Endometrial microvascular endothelial cells (primary cell): Measurements from ENCODE around the gene MICAL1. TPM values are rescaled to one million over a fixed set of nuclear protein-coding genes. Genes with fewer than 3 reads are reported as not detected.

Source experiments
- in situ Hi-C: cut with HindIII; loops from 2 replicates; pipeline ENCODE4 v1.10.0; 2017; ENCODE audit warnings: low sequenced_read_pairs, low pct_unique_long_range_greater_than_20kb; ENCODE audit errors: inconsistent ontology term
- total RNA-seq: library from RNA; depleted of rRNA; stranded (reverse); fragments of >200 nt; gene quantifications from one replicate; pipeline ENCODE4 v1.2.3, GENCODE V29; 2015; ENCODE audit errors: inconsistent ontology term

The MICAL1 gene
- total RNA-seq, 1 donor from 2014 or later: 18.0 TPM

DNA sequence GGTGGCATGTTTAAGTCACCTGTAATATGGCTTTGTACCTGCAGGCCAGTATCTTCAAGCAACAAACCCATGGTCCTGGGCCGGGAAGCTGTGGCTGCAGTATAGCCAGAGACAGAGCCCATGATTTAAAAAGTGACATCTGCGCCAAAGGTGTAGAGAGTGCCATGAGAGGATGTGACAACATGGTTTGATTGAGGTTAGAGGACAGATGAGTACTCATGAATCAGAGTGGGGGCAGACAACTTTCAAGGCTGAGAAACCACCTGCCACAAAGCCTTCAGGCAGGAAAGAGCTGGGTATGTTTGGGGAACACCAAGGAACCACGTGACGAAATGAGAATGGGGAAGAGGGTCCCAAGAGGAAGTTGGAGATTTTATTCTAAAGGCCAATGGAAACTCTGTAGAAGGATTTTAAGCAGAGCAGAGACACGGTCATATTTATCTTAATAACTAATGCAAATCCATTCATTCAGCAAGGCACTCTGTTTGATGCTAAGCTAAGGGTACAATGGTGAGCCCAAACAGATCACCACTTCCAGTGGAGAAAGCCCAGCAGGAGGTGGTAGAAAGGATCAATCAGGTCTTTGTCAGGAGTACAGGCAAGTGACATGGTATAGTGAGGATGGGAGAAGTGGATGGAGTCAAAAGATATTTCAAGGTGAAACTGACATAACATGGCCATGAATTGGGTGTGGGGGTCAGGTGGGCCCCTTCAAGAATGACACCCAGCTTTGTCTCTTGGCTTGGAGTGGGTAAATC is 3.4 kb upstream of the MICAL1 start:
- in situ Hi-C loops: no loop called here

GRCh38 chr6:109457562-109457996 is 2.0 kb upstream of the MICAL1 start:
- in situ Hi-C loops: no loop called here

GRCh38 chr6:109456710-109457561 is 1.4 kb upstream of the MICAL1 start:
- in situ Hi-C loops: no loop called here

DNA sequence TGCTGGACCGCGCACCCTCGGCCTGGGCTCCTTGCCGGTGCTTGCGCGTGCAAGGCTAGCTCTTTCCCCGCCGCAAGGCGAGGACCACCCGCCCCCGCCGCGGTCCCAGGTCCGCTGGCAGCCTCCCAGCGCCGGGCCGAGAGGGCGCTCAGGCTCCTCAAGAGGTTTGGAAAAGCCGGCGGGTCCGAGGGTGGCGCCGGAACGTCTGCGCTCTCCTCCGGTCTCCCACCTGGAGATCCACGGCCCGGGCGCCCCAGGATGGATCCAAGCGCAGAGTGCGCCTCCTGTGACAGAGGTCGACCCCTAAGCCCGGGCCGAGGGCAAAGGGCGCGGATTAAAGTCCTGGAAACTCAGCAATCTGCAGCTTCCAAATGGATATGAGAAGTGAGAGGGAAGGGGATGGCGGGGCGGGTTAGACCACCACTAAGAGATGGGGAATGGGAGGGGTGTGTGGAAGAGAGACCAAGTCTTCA is 575 bp upstream of the MICAL1 start:
- in situ Hi-C loops: no loop called here

DNA sequence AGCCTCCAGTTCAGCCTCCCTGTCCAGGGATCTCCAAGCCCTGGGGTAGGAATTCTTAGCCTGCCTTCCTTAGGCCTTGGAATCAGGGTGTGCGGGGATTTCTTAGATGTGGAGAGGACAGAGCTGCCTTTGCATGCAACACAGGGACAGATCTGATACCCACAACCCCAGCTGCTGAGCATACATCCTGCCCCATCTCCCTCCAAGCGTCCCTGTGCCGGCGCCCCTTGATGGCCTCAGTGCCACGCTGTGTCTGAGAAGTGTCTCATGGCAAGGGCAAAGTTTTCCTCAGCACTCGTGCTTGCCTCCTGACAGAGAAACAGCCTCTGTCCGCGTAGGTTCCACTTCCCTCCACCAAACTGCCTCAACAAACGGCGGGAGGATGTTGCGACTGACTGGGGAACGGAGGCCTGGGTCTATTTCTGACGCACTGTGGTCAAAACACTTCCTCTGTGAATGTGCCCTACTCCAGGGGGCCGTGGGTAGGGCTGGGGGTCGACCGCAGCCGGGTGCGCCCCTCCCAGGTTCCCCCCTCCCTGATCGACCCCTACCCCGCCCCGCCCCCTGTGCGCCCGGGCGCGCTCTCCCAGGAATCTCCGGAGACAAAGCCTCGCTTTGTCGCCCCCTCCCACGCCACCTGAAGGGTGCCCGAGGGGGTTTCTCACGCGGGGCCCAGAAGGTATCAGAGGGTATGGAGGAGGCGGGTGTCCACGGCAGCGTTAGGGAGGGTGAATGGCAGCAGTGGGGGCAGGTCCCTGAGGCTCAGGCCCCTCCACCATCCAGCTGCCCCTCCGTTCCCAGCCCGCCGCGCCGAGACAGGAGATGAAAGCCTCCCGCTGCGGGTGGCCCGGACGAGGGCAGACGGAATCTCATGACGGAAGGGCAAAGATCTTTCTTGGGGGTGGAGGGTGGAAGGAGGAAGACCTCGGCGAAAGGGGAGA is 806 bp downstream of the MICAL1 start:
- in situ Hi-C loops: no loop called here

- in situ Hi-C loops: no loop called here
Measured at GRCh38 chr6:109453594-109454495, 1.7 kb downstream of the MICAL1 start.

- in situ Hi-C loops: no loop called here
Measured at GRCh38 chr6:109453156-109453555, 2.4 kb downstream of the MICAL1 start.

DNA sequence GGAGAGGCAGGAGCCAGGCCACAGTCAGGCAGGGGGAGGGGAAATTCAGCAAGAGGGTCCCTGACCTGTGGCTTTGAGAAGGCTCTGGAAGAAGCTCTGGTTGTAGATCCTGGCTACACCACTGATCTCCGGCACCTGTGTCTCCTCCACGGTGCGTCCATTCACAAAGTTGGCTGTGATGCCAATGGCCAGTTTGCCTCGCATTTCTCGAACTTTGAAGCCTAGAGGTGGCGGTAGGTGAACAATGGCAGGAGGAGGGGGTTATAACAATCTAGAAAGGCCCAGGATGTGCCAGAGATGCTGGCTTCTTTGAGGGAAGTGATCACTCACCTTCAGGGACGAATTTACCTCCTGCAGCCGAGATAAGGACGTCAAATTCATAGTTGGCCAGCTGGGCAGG is 3.4 kb downstream of the MICAL1 start:
- in situ Hi-C loops: no loop called here

GRCh38 chr6:109451376-109451775 is 4.2 kb downstream of the MICAL1 start:
- in situ Hi-C loops: no loop called here

- in situ Hi-C loops: no loop called here
Measured at GRCh38 chr6:109450801-109451200, 4.8 kb downstream of the MICAL1 start.

GRCh38 chr6:109449795-109450673 is 5.5 kb downstream of the MICAL1 start:
- in situ Hi-C loops: no loop called here

DNA sequence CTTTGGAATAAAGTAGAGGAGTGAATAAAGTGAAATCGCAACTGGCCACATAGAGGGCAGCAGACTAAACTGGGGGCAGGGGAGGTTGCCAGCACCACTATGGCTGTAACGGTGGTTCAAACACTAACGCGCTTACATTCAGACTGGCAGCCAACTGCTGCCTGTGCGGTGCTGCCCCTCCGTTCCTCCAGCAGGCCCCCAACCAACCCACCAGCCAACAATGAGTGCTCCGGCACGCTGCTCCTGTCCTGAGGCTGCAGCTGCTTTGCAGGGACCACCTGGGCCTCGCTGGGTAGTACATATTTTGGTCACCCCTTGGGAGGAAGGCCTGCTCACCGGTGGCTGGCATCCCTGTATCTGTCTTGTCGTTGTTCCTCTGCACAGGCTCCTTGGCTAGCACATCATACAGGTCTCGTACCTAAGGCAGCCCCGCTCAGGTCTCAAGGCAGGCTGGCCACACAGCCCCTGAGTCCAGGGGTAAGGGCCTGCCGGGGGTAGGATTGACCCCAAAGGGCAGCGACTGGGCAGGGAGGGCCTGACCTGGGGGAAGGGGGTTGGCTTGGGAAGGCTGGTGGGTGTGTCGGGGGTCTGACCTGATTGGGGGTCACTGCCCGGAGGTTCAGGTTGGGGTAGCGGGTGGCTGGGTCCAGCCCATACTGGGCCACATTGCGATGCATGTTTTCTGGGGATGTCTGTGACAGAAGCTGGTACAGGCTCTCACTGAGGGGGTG is 6.3 kb downstream of the MICAL1 start:
- in situ Hi-C loops: no loop called here

- in situ Hi-C loops: no loop called here
Measured at GRCh38 chr6:109448615-109449014, 7.0 kb downstream of the MICAL1 start.

- in situ Hi-C loops: no loop called here
Measured at GRCh38 chr6:109447878-109448555, 7.6 kb downstream of the MICAL1 start.

DNA sequence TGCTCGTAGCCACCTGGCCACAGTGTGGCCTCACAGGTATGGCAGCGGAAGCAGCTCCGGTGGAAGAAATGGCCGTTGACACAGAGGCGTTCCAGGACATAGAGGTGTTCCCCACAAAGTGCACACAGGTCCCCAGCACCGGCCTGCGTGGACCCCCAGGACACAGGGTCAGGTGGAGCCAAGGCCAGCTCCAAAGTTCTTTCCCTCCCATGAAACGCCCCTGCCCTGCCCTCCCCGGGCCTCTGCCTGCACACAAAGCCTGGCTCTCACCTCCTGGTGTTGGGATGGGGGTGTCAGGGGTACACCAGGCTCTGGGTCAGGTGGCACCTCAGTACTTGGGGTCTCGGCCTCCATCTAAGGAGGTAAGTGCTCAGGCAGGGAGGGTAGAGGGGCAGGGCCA is 8.5 kb downstream of the MICAL1 start:
- in situ Hi-C loops: no loop called here

- in situ Hi-C loops: no loop called here
Measured at GRCh38 chr6:109446541-109446940, 9.0 kb downstream of the MICAL1 start.
